ENCODE data around the gene CCDC13. TPM values are rescaled to one million over a fixed set of nuclear protein-coding genes. Genes with fewer than 3 reads are reported as not detected.

The CCDC13 gene
- total RNA-seq, 1 donor: 0.43 TPM

- DNase-seq (ENCODE audit: low read depth): no peak
- no peak overlapping the region for H3K4me3 ChIP-seq (ENCODE audit: low read depth, low read length)
- TF ChIP-seq CTCF (IDR thresholded peaks at IDR 0.05; ENCODE audit: insufficient read depth, low read depth, low read length): no peak
Measured at GRCh38 chr3:42732196-42732828, 40.7 kb downstream of the CCDC13 start.

- TF ChIP-seq CTCF (IDR thresholded peaks at IDR 0.05; ENCODE audit: insufficient read depth, low read depth, low read length): no peak
- DNase-seq (ENCODE audit: low read depth): no peak
Measured at GRCh38 chr3:42731476-42732195, 41.4 kb downstream of the CCDC13 start.

DNA sequence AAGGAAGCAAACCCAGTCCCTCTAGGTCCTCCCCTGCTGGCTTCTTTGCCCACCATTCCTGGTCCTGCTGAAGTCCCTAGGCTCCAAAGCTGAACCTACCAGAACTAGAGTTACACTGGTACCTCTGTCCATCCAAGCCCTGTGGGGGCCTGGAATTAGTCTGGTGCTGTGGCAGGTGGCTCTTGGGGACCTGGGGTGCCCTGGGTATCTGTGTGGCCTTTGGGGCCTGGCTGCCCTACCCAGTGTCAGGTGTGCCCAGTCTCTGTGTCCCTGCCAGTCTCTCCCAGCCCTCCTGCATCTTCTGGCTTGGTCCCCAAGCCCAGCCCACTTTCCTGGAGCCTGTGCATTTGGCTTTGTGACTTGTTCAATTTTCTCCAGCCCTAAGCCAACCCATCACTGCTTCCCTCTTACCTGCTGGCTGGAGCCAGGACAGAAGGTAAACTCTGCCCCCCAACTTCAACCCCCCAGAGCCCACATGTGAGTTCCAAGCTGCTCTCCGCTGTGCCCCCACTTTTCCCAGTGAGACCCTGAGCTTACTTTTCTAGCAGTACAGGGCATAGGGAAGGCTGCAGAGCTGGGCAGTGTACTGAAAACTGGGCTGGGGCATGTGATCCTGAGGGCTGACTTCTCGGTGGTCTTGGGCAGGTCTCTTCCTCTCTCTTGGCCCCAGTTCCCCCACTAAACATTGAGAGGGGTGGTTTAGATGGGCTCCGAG is 42.2 kb downstream of the CCDC13 start:
- H3K4me3 ChIP-seq (ENCODE audit: low read depth, low read length): no peak overlapping the region
- TF ChIP-seq CTCF (IDR thresholded peaks at IDR 0.05; ENCODE audit: insufficient read depth, low read depth, low read length): no peak
- DNase-seq (ENCODE audit: low read depth): no peak

More at GRCh38 chr3:42731476-42732195, 41.4 kb downstream of the CCDC13 start:
- no peak overlapping the region for H3K4me3 ChIP-seq (ENCODE audit: low read depth, low read length)

DNA sequence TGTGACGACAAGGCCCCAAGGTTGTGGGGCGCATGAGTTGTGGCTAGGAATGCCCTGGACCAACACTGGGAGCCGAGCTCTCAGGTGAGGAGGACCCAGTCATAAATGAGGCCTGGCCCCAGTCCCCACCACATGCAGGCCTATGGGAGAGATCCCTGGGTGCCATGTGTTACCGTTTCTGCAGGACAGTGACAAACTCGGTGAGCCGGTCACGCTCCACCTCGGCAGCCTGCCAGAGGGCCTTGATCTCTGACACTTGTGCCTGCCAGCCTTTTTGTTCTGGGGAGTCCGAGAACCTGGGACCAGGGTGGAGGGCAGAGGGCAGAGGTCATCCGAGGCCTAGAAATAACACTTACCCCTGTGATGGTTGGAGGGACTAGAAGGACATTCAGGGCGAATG is 42.8 kb downstream of the CCDC13 start:
- H3K4me3 ChIP-seq (ENCODE audit: low read depth, low read length): no peak overlapping the region
- TF ChIP-seq CTCF (IDR thresholded peaks at IDR 0.05; ENCODE audit: insufficient read depth, low read depth, low read length): no peak
- DNase-seq (ENCODE audit: low read depth): no peak

DNA sequence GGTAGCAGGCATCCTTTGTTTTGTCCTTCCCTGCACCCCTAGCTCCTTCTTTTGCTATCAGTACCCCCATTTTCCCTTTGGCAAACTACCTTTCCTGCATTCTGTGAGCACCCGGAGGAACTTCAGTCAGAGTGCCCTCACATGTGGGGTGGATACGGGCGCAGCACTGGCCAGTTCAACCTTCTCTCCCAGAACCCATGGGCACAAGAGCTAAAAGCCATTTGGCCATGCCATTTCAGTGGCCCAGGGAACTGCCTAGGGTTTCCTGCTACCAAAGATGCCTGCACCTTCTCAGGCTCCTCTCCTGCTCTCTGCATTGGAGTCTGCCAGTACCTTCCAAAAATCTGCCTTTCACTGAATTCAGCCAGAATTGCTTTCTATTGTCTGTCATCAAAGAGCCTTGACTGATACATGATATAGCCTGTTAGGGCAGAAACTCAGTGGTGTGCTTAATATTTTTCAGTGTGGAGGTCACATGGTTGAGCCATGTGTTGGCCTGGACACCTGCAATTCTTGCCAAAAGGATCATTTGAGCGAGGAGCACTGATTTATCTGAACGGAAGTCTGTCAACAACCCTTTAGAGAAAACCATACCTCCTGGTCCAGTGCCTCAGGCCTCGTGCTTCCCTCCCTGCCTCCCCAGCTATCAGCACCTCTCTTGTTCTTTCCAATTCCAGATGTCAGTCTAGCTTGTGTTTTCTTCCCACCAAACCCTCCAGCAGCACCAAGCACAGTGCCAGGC is 43.5 kb downstream of the CCDC13 start:
- no peak for DNase-seq (ENCODE audit: low read depth)
- H3K4me3 ChIP-seq (ENCODE audit: low read depth, low read length): no peak overlapping the region
- no peak for TF ChIP-seq CTCF (IDR thresholded peaks at IDR 0.05; ENCODE audit: insufficient read depth, low read depth, low read length)

- no peak for TF ChIP-seq CTCF (IDR thresholded peaks at IDR 0.05; ENCODE audit: insufficient read depth, low read depth, low read length)
- no peak for DNase-seq (ENCODE audit: low read depth)
- H3K4me3 ChIP-seq (ENCODE audit: low read depth, low read length): no peak overlapping the region
Measured at GRCh38 chr3:42728668-42729364, 44.2 kb downstream of the CCDC13 start.
